Measurements from ENCODE around the gene PRELP.

Gene PRELP

GRCh38 chr1:203454986-203455471, 20.6 kb upstream of the PRELP start:
- DNase-seq: peak; percentile 36

DNA sequence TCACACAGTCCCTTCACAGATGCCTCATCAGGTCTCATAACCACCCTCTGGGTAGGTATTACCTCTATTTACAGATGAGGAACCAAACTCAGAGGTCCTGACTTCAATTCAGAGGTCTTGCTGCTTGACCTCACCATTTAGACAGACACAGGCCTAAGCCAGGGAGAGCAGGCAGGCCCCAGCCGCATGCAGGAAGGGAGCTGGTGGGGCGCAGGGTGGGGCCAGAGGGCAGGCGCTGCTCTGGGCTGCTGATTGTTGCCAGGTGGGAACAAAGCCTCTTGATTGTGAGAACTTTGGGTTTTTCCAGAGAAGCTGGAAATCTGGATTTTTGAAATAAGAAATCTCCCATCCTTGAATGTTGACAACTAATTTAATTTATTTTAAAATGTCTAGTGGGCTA, 19.9 kb upstream of the PRELP start:
- DNase-seq: no peak

- no peak for DNase-seq
These were observed 19.0 kb upstream of the PRELP start for GRCh38 chr1:203456577-203456976.

GRCh38 chr1:203458078-203458477, 17.5 kb upstream of the PRELP start:
- no peak for DNase-seq

DNA sequence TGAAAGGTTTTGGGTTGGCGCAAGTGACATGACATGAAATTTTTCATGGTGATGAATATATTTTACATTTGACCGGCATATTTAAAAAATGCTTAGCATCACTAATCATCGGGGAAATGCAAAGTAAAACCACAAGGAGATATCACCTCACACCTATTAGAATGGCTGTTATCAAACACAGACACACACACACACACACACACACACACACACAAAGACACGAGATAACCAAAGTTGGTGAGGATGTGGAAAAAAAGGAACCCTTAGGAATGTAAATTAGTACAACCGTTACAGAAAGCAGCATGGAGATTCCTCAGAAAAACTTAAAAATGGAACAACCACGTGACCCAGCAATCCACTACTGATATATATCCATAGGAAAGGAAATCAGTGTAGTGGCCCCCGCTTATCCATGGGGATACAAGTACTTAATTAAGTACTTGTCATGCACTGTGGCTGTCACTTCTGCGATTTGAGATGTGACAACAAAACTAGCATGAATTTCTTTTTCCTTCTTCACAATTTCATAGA, 15.9 kb upstream of the PRELP start:
- no peak for DNase-seq

- DNase-seq: no peak
These were observed 13.9 kb upstream of the PRELP start for GRCh38 chr1:203461717-203462116.

GRCh38 chr1:203462143-203462542, 13.5 kb upstream of the PRELP start:
- no peak for DNase-seq

DNA sequence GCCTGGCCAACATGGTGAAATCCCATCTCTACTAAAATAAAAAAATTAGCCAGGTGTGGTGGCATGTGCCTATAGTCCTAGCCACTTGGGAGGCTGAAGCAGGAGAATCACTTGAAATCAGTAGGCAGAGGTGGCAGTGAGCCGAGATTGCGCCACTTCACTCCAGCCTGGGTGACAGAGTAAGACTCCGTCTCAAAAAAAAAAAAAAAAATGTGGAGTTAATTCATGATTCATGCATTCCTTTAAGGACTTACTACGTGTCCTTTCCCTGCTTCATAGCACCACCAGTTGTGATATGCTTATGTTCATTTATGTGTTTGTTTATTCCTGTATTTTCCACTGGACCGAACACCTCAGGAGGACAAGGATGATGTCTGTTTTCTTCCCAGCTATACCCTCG, 12.7 kb upstream of the PRELP start:
- peak; percentile 84 for DNase-seq

GRCh38 chr1:203463469-203464062, 12.0 kb upstream of the PRELP start:
- peak; percentile 70 for DNase-seq

DNA sequence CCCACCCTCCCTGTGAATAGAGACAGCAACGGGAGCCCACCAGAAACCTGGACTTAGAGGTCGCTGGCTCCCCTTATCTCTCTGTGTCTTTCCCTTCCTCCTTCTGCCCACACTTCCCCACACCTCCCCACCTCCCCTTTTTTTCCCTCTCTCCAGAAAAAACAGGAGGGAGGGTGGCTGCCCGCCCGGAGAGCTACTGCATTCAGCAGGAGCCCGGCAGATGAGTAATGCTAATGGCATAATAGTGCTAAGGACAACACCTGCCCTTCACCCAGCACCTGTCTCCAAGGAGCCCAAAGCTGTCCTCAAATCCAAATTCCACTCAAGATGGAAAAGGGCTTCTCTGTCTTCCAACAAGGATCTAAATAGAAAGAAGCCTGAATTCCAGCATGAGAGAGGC, 11.4 kb upstream of the PRELP start:
- DNase-seq: peak; percentile 34

GRCh38 chr1:203464743-203465142, 10.9 kb upstream of the PRELP start:
- DNase-seq: no peak

GRCh38 chr1:203465146-203465798, 10.3 kb upstream of the PRELP start:
- DNase-seq: no peak

DNA sequence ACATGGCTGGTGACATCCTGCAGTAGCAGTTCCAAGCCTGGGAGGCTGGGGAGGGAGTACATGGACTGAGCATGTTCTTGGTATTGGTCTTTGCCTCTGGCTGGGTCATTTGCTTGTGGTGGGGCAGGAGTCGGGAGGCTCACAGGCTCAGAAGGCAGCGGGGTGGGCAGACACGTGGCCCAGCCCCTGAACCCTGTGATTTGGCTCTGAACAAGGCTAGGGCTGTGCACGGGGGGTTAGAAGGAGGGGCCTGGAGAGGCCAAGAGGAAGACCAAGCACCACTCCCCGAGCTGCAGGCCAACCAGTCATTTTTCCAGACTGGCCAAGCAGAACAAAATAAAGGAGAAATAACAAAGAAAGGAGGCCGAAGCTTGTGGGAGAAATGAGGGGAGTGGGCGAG, 9.7 kb upstream of the PRELP start:
- DNase-seq: no peak

DNA sequence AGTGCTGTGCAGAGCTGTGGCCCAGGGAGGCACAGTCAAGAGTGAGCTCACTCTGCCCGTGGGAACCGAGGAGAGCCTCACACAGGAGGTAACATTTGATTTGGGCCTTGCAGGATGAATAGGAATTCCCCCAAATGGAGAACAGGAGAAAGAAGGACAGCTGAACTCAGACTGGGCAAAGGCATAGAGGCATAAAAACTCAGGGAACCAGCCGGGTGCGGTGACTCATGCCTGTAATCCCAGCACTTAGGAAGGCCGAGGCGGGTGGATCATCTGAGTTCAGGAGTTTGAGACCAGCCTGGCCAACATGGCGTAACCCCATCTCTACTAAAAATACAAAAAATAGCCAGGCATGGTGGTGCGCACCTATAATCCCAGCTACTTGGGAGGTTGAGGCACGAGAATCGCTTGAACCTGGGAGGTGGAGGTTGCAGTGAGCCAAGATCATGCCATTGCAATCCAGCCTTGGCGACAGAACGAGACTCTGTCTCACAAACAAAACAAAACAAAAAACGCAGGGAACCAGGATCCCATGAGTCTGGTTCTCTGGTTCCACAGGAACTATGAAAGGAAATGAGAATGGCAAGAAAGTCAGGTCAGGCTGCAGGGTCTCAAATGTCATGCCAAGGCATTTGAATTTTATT, 8.6 kb upstream of the PRELP start:
- peak; percentile 23 for DNase-seq

DNA sequence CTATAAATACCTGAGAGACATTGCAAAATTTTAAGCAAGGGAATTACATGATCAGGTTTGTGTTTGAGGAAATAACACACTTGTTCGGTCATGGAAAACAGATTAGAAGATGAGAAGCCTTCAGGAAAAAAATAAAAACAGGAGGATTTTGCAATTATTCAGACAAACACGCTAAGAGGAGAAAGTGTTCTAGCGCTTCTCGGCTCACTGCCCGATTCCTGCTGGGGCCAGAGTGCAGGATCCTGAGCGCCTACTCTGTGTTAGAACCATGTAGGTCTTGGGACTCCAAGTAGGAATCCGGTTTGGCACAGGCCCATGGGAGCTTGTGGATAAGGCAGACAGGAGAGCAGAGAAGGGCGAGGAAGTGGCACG, 8.1 kb upstream of the PRELP start:
- DNase-seq: no peak

DNA sequence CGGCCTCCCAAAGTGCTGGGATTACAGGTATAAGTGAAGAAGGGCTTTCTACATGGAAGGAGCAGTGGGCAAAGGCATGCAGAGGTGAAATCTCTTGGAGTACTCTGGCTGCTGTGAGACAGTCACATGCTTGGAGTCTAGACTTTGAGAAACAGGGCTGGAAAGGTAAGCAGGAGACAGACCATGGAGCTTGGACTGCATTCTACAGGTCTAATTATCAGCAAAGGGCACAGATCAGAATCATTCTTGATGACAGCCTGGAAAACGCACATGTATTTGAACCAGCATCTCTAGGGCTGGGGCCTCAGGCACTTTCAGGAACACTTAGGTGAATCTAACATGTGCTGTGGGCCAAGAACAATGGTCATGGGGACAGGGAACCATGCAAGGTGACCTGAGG, 7.3 kb upstream of the PRELP start:
- DNase-seq: no peak

DNA sequence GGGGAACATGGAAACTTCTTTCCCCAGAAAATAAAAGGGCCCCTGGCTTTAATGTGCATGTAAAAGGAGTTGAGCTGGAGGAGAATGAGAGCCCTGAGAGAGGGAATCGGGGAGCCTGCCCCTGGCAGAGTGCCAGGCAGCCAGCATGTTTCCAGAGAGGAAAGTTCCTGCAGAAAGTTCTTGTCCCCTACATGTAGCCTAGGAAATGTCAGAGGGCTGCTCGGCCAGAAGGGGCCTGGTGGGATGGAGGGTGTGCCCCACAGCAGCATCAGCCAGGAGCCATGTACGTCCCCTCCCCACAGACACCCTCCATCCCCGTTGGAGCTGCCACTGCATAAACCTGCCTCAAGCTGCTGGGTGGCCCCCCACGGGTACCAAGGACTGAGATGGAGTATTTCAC, 5.4 kb upstream of the PRELP start:
- no peak for DNase-seq

DNA sequence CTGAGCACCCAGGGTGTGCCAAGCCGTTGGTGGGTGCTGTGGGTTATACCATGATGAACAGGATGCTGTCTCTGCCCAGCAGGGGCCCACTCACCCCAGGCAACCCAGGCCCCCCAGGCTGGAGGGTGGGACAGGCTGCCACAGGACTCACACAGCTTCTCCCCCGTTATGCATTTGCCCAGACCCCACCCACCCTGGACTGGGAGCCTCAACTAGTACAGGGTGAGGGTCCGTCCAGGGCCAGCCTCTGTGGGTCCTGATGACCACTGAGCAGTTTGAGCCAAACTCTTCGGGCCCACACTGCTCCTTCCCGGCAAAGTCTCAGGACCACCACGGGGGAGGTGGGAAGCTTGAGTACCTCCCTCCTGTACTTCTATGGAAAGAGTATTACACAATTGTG, 3.8 kb upstream of the PRELP start:
- DNase-seq: no peak

- DNase-seq: no peak
These were observed 2.3 kb upstream of the PRELP start for GRCh38 chr1:203473281-203473680.

- DNase-seq: no peak
These were observed 1.8 kb upstream of the PRELP start for GRCh38 chr1:203473781-203474305.

- DNase-seq: no peak
These were observed 709 bp downstream of the PRELP start for GRCh38 chr1:203476216-203476814.

- DNase-seq: no peak
These were observed 2.1 kb downstream of the PRELP start for GRCh38 chr1:203477748-203478147.

- DNase-seq: no peak
These were observed 2.6 kb downstream of the PRELP start for GRCh38 chr1:203478231-203478630.

DNA sequence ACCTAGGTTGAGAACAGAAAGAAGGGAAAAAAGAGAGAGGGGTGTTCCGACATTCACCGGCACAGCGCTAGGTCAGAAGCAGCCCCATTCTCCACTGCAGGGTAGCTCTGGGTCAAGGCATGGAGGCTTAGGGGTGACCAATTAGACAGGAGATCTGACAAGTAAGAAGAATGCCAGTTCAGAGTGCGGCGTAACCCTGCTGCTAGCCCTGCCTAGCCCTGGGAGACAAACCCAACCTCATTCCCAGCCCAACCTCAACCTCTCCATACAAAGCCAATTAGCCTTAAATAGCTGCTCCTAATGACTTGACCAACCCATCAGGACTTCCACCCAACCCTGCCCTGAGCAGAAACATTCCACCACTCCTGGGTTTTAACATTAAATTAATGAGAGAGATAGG, 3.4 kb downstream of the PRELP start:
- no peak for DNase-seq

Measured in EL (cell line).